ENCODE data around the gene KIF7.

DNA sequence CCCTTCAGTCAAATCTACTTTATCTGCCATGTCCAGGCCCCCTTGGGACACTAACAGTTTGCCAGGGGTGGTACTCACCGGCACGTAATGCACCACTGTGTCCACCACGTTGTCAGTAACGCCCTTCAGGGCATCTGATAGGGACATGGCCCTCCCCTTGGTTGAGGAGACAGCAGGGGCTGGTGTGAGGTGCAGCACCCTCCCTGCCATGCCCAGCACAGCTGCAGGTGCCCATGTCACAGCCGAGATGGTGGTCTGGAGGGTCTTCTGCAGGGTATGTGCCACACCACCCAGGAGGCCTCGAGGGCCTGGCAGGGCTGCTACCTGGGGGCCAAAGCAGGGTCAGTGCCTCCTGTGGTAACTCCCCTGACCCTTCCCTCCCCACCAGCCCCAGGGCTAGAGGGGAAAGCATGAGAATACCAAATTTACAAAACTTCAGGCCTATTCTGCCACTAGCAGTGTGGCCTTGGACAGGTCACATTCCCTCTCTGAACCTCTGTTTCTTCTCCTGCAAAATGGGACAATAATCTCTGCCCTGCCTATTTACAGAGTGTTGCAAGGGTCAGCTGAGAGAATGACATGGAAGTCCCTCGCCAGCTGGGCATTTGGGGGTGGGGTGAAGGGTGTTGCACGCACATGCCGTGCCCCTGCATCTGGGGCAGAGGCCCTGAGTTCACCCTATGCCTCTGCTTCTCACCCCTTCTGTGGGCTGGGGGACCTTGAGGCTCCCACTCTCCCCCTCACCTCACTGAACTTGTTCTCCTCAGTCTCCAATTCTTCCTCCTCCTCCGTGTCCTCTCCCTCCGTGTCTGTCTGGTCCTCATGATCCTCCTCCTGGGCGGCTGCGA is 11.8 kb upstream of the KIF7 start:
- TF ChIP-seq, protein P1, sequence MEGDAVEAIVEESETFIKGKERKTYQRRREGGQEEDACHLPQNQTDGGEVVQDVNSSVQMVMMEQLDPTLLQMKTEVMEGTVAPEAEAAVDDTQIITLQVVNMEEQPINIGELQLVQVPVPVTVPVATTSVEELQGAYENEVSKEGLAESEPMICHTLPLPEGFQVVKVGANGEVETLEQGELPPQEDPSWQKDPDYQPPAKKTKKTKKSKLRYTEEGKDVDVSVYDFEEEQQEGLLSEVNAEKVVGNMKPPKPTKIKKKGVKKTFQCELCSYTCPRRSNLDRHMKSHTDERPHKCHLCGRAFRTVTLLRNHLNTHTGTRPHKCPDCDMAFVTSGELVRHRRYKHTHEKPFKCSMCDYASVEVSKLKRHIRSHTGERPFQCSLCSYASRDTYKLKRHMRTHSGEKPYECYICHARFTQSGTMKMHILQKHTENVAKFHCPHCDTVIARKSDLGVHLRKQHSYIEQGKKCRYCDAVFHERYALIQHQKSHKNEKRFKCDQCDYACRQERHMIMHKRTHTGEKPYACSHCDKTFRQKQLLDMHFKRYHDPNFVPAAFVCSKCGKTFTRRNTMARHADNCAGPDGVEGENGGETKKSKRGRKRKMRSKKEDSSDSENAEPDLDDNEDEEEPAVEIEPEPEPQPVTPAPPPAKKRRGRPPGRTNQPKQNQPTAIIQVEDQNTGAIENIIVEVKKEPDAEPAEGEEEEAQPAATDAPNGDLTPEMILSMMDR (IDR thresholded peaks at IDR 0.05) = no peak
- no peak for TF ChIP-seq POLR2A (IDR thresholded peaks at IDR 0.05)
